Measurements from ENCODE around the gene RNF152. TPM values are rescaled to one million over a fixed set of nuclear protein-coding genes. Genes with fewer than 3 reads are reported as not detected.

The RNF152 gene
- total RNA-seq, 2 experiments from 2014 or later: 0.10 to 0.42 TPM

DNA sequence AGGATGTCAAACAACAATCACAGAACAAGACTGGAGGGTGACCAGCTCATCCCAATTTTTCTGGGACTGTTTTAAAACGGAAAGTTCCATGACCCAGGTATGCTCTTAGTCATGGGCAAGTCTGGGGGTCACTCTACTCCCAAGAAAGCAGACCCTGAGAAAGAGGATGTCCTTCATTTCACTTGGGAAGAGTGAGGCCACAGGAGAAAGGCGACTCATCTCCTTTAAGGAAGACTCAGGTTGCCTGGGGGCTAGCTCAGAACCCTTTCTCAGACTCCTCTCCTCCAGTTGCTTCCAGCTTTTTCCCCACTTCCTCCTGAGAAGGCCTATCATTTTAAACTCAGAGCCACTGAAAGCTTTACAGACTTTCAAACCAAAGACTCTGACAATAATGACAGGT lies 9.3 kb downstream of the RNF152 start:
- Mint-ChIP-seq H3K27me3 (peaks cover 3% of the 10 kb centered on the region), H3K36me3 (no peaks in the 10 kb centered on the region), H3K4me3 (no peak overlapping the region), H3K27ac (no peak overlapping the region), H3K4me1 (no peaks in the 10 kb centered on the region), H3K9me3 (no peaks in the 10 kb centered on the region)
- DNase-seq: no peak

DNA sequence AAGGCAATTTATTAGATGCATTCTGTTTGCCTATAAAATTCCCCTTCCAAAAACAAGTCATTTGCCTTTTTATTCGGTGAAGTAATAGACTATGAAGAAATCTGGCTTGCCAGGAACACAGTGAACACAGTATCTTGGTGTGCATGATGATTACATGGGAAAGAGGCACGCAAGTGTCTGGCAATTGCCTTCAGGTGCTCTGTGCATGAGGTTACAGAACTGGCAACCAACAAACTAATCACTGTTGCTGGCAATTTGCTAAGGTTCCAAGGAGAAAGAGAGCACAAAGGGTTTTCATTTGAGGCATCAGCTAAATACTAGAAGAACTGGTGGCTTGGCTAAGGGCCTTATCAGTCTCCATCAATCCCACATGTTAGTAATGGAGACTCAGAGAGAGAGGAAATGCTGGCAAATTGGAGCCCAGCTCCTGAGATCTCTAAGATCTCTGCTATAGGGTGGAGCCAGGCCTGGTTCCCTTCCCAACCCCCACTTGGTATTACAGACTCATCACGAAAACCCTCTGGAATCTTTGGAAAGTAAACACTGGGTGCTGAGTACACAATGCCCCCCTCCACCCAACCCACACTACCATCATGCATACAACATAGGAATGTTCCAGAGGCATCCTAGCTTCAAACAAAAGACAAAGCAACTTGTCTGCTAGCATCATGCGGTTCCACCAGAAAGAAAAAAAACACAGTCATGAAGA lies 10.4 kb downstream of the RNF152 start:
- H3K27me3 Mint-ChIP-seq: peaks cover 3% of the 10 kb centered on the region
- H3K36me3 Mint-ChIP-seq: no peaks in the 10 kb centered on the region
- no peak overlapping the region for H3K4me3 Mint-ChIP-seq
- DNase-seq: no peak
- H3K27ac Mint-ChIP-seq: no peak overlapping the region
- no peaks in the 10 kb centered on the region for H3K9me3 Mint-ChIP-seq
- H3K4me1 Mint-ChIP-seq: no peaks in the 10 kb centered on the region

DNA sequence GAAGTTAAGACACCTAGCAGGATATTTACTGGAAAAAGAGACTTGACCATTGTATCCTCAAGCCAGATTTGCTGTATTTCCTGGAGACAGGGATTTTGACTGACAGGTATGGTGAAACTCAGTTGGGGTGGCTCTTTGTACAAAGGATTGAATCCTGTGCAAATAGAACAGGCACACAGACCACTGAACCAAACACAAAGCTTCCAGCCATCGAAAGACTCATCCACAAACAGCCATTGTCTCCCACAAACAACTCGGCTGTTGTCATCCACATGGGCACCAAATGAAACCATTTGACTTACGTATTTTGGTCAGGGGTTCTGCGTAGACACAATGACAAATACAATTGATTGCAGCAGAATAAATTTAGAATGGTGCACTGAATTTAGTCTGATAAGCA lies 15.9 kb downstream of the RNF152 start:
- H3K9me3 Mint-ChIP-seq: no peaks in the 10 kb centered on the region
- H3K27me3 Mint-ChIP-seq: peaks cover 10% of the 10 kb centered on the region
- no peak overlapping the region for H3K27ac Mint-ChIP-seq
- DNase-seq: no peak
- H3K4me3 Mint-ChIP-seq: no peak overlapping the region
- no peaks in the 10 kb centered on the region for H3K4me1 Mint-ChIP-seq
- H3K36me3 Mint-ChIP-seq: no peaks in the 10 kb centered on the region

DNA sequence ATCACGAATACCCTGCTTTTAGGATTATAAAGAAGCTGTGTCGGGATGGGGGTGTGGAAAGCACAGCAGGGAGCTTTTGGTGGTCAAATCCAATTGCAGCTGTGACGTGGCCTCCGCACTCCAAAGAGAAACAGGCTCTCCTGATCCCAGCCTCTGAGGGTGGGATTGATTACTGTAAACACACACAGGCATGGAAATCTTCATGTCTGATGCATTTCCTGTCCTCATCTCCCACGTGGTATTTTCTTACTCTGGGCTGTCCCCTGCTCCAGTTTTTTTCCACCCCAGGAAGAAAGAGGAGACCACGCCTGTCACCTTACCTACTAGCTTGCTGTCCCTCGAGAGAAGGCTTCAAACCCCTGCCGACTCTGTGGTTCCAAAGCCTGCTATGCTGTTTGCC lies 22.7 kb downstream of the RNF152 start:
- Mint-ChIP-seq H3K4me1 (no peaks in the 10 kb centered on the region), H3K27me3 (no peaks in the 10 kb centered on the region), H3K27ac (no peak overlapping the region), H3K9me3 (no peaks in the 10 kb centered on the region), H3K36me3 (no peaks in the 10 kb centered on the region), H3K4me3 (no peak overlapping the region)
- no peak for DNase-seq

DNA sequence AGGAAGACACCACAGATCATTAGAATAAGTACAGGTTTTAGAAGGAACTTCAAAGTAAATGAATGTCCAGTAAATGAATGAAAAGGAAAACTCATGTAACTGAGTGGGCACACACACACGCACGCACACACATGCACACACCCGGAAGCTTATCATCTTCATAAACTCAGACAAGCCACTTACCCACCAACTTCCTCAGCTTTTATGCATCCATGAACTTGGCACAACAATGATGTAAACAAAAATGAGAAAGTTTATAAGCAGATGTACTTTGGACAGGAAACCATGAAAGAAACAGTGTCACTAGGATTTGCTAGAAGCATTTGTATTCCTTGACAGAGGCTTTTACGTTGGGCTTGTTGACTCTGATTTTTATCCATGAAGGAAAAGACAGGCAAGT lies 23.2 kb downstream of the RNF152 start:
- DNase-seq: no peak
- Mint-ChIP-seq H3K4me3 (no peak overlapping the region), H3K4me1 (no peaks in the 10 kb centered on the region), H3K27me3 (no peaks in the 10 kb centered on the region), H3K36me3 (no peaks in the 10 kb centered on the region), H3K27ac (no peak overlapping the region), H3K9me3 (no peaks in the 10 kb centered on the region)

DNA sequence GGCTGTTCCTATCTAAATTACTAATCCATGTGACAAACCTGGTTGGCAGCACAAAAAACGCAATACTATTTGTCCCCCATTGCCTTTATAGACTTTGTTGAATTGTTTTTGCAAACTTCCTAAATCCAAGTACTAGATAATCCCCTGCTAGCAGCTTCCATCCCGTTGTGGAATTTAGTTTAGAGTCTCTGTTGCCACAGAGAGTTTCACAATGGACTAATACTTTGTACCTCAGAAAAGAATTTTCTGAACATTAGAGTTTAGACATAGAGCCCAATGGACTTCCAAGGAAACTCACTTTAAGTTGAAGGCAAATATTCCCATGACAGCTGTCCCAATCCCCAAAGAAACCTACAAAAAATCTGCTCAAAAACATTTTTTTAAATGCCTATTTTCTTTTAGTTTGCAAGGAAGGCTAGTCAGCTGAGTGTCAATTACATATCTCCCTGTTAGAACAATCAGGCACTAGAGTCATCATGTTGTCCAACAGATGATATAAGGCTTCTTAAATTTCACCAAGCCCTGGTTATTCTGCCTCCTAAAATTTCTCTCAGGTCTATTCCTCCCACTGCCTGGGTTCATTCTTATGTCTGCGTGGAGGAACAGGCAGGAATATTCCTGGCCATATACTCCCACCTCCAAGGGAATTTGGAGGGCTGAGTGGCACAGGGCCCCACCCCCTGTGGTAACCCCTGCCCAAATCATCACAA lies 27.2 kb downstream of the RNF152 start:
- DNase-seq: no peak
- no peaks in the 10 kb centered on the region for H3K9me3 Mint-ChIP-seq
- H3K27ac Mint-ChIP-seq: no peak overlapping the region
- H3K36me3 Mint-ChIP-seq: no peaks in the 10 kb centered on the region
- H3K27me3 Mint-ChIP-seq: no peaks in the 10 kb centered on the region
- no peak overlapping the region for H3K4me3 Mint-ChIP-seq
- H3K4me1 Mint-ChIP-seq: no peaks in the 10 kb centered on the region

DNA sequence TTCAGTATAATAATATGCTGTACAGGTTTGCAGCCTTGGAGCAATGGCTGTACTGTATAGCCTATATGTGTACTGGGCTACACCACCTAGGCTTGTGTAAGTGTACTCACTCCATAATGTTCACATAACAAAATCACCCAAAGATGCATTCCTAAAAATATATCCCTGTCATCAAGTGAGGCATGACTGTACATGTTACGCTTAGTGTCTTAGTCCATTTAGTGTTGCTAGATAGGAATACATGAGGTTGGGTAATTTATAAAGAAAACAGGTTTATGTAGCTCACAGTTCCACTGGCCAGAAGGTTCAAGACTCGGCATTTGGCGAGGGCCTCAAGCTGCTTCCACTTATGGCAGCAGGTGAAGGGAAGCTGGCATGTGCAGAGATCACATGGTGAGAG lies 31.4 kb downstream of the RNF152 start:
- H3K27ac Mint-ChIP-seq: no peak overlapping the region
- no peaks in the 10 kb centered on the region for H3K4me1 Mint-ChIP-seq
- no peak overlapping the region for H3K4me3 Mint-ChIP-seq
- H3K36me3 Mint-ChIP-seq: no peaks in the 10 kb centered on the region
- DNase-seq: no peak
- no peaks in the 10 kb centered on the region for H3K27me3 Mint-ChIP-seq
- H3K9me3 Mint-ChIP-seq: no peaks in the 10 kb centered on the region

DNA sequence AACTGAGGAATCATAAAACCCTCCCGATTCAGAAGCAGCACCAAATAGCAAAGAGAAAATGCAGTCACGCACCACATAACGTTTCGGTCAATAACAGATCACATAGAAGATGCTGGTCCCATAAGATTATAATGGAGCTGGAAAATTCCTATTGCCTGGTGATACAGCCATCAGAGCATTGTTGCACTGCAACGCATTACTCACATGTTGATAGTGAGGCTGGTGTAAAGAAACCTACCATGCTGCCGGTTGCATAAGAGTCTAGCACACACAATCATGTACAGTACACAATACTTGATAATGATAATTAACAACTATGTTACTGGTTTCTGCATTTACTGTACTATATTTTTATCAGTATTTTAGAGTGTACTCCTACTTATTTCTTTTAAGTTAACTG lies 32.5 kb downstream of the RNF152 start:
- Mint-ChIP-seq H3K4me3 (no peak overlapping the region), H3K36me3 (no peaks in the 10 kb centered on the region), H3K4me1 (no peaks in the 10 kb centered on the region), H3K9me3 (no peaks in the 10 kb centered on the region), H3K27me3 (no peaks in the 10 kb centered on the region), H3K27ac (no peak overlapping the region)
- DNase-seq: no peak

DNA sequence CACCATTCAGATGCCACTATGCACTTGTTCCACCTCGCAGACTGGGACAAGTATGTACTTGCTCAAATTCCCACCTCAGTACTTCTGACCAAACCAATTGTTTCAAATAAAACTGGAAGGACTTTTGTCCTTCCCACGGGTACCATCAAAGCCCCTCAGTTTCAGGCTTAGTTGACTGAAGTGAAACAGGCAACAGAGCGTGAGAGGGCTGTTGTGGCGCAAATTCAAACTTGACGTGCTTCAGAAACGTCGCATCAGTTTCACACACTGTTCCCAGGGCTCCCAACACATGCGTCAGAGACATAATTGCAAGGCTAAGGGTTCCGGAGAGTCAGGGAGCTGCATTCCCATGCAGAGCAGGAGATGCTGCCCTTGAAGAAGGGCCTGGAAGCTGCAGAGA lies 33.7 kb downstream of the RNF152 start:
- H3K4me3 Mint-ChIP-seq: no peak overlapping the region
- H3K27ac Mint-ChIP-seq: no peak overlapping the region
- H3K36me3 Mint-ChIP-seq: no peaks in the 10 kb centered on the region
- no peaks in the 10 kb centered on the region for H3K27me3 Mint-ChIP-seq
- no peaks in the 10 kb centered on the region for H3K9me3 Mint-ChIP-seq
- no peaks in the 10 kb centered on the region for H3K4me1 Mint-ChIP-seq
- no peak for DNase-seq

DNA sequence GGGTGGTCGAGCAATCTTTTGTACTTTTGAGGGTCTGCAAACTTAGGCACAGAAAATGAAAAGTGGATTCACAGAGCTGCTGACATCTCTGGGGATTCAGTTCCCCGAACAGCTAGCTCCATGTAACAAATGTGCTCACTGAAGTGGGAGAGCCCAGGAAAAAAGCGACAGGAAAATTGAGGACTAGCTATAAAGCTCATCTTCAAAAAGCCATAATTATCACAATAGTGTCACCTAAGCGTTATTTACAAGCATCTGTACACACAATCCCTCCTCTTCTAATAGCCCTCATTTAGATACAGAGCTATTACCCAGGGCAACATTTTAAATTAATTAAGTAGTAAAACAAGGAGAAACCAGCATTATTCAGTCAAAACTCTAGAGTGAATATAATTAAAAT lies 36.1 kb downstream of the RNF152 start:
- no peaks in the 10 kb centered on the region for H3K36me3 Mint-ChIP-seq
- no peaks in the 10 kb centered on the region for H3K4me1 Mint-ChIP-seq
- no peak overlapping the region for H3K4me3 Mint-ChIP-seq
- H3K9me3 Mint-ChIP-seq: no peaks in the 10 kb centered on the region
- no peaks in the 10 kb centered on the region for H3K27me3 Mint-ChIP-seq
- no peak for DNase-seq
- H3K27ac Mint-ChIP-seq: no peak overlapping the region

DNA sequence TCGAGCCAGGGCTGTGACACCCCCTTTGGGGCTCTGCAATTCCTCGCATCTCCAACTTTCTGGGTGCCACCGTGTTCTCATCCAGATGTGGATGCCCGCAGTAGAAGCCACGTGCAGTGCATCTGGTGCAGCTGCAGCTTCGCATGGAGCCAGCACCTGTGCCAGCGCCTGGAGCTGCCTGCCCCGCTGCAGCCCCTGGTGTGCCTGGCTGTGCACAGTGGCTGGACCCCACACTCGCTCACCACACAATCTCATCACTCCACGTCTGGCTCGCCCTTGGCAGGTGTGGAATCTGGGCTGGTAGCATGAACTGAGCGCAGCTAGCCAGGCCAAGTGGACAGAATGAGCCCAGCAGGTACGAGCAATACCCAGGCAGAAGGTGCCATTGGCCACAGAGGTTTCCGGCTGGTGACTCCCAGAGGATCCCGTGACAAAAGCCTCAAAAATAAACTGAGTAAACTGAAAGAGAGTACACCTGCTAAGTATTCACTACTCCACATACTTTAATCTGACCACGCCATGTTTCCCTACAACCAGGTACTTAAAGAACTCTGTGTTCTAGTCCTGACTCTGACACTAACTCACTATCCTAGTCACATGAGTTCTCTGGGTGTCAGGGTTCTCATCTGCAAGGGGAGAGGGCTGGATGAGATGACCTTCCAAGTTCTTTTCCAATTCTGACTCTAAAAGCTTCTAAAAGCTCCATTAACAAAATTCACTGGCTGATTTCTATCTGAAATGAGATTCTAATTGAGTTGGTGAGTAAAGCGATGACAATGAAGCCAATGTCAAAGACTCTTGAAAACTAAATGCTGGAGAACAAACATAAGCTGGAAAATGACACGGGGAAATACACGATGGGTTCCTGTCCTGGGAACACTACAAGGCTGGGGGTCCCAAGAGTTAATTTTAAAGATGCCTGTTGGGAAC lies 37.1 kb downstream of the RNF152 start:
- DNase-seq: no peak
- H3K27me3 Mint-ChIP-seq: no peaks in the 10 kb centered on the region
- H3K9me3 Mint-ChIP-seq: no peaks in the 10 kb centered on the region
- H3K27ac Mint-ChIP-seq: no peak overlapping the region
- H3K4me1 Mint-ChIP-seq: no peaks in the 10 kb centered on the region
- no peaks in the 10 kb centered on the region for H3K36me3 Mint-ChIP-seq
- no peak overlapping the region for H3K4me3 Mint-ChIP-seq

DNA sequence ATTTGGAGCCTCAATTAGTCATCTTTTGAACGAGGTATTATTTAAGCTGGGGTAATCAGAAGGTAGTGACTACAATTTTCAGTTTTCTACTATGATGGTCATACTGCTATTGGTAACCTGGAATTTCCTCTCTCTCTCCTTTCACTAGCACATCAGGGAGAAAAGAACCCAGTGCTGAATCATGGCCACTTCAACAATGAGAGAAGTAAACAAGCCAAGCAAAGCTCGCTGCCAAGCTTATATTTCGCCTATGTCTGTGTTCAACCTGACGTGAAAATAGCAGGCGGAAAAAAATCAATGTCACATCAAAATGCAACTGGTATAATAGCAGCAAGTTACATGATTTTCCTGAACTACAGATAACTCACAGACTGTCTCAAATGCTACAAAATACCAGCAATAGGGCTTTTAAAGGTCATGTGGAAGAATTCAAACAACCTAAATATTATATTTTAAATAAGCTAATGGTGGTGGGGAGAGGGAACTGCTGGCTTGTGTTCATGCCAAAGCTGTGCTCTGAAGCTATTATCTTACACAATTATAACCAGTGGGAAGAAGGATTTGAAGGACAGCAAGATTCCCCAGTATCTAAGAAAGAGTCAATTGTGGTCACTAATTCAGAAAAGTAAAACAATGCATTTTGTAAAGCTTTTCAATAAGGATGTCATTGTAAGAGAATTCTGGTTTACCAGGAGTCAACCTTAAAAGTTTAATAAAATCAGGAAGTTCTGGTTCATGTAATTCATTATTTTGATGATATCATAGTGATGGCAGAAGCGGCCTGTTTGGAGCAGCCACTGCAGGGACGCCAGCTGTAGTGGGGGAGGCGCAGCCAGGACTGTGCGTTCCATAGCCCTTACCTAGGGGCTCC lies 38.0 kb downstream of the RNF152 start:
- Mint-ChIP-seq H3K36me3 (no peaks in the 10 kb centered on the region), H3K27ac (no peak overlapping the region), H3K4me1 (no peaks in the 10 kb centered on the region), H3K4me3 (no peak overlapping the region), H3K27me3 (no peaks in the 10 kb centered on the region), H3K9me3 (no peaks in the 10 kb centered on the region)
- DNase-seq: no peak

DNA sequence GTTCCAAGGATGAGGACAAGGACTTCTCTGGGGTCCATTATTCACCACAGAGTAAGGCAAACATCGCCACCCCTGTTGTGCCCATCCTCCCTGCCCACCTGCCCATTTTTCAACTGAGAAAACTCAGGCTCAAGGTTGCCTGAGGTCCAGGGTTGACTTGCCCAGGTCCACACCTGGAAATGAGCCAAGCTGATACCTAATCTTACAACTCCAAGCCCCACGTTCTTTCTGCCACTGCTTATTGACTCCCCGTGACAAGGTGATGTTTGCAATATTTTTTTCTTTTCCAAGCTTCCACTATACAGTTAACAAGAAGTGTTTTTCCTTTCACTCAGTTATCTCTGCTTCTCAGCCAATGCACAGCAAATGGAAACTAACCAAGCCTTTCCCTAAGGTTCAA lies 39.0 kb downstream of the RNF152 start:
- Mint-ChIP-seq H3K9me3 (no peaks in the 10 kb centered on the region), H3K27ac (no peak overlapping the region), H3K36me3 (no peaks in the 10 kb centered on the region), H3K27me3 (peaks cover 3% of the 10 kb centered on the region), H3K4me1 (no peaks in the 10 kb centered on the region), H3K4me3 (no peak overlapping the region)
- DNase-seq: no peak

DNA sequence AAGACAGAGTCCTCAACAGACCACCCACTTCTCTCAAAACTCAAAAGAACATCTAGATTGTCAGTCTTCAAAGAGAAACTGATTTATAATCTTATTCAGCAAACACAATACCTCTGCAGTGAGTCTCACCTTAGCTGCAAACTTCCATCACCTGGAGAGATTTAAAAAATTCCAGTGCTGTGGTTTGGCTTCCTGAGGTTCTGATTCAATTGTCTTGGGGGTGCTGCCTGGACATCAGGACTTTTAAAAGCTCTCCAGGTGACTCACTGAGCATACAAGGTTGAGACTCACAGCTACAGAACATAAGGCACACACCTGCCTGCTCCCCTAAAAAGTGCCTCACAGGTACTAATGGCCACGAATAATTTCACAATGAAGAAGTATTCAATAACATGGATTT lies 40.3 kb downstream of the RNF152 start:
- Mint-ChIP-seq H3K36me3 (no peaks in the 10 kb centered on the region), H3K27me3 (peaks cover 12% of the 10 kb centered on the region), H3K27ac (no peak overlapping the region), H3K4me3 (no peak overlapping the region), H3K9me3 (no peaks in the 10 kb centered on the region), H3K4me1 (no peaks in the 10 kb centered on the region)
- no peak for DNase-seq

Measured in activated naive CD8-positive, alpha-beta T cell treated with anti-CD3 and anti-CD28 coated beads for 36 hours (primary cell).